ENCODE data around the gene DQX1. TPM values are rescaled to one million over a fixed set of nuclear protein-coding genes. Genes with fewer than 3 reads are reported as not detected.

Gene DQX1
- total RNA-seq, 2 donors from 2014 or later = 2.0 TPM; not detected in 1

- no peak for ATAC-seq
- H3K27ac ChIP-seq = peak overlapping the region; percentile 53 to 78 (median 72)
- no peak for DNase-seq
- H3K4me3 ChIP-seq = peak overlapping the region; percentile 43 to 74
- TF ChIP-seq POLR2A (IDR thresholded peaks at IDR 0.05) (no peak), CTCF (IDR thresholded peaks at IDR 0.05) (no peak)
- intact Hi-C loops (cut with DNase I) = no loop called here
- peaks cover 0 to 5% of the 10 kb centered on the region in 2 donors for H3K27me3 ChIP-seq
- 60 to 62% methylated on average over 33 to 45 of the region's 45 CpGs for WGBS, 2 donors
- H3K9me3 ChIP-seq = no peaks in the 10 kb centered on the region
- no peaks in the 10 kb centered on the region for H3K36me3 ChIP-seq (replicated peaks in 1 of 2; ENCODE audit: insufficient read depth in 1 of 2, low read depth in 2 of 2)
- peaks cover 66% of the 10 kb centered on the region for H3K4me1 ChIP-seq
Measured at GRCh38 chr2:74503506-74504475, 22.2 kb downstream of the DQX1 start.

GRCh38 chr2:74502720-74503505 is 23.1 kb downstream of the DQX1 start:
- Histone ChIP-seq H3K27me3 (peaks cover 0 to 5% of the 10 kb centered on the region in 2 donors), H3K4me1 (peaks cover 69% of the 10 kb centered on the region), H3K9me3 (no peaks in the 10 kb centered on the region), H3K27ac (peak overlapping the region; percentile 53 to 78 (median 72)), H3K4me3 (peak overlapping the region; percentile 43 to 74), H3K36me3 (replicated peaks in 1 of 2; ENCODE audit: insufficient read depth in 1 of 2, low read depth in 2 of 2) (no peaks in the 10 kb centered on the region)
- ATAC-seq (peak; percentile 22), DNase-seq (peak; percentile 67 to 87 (median 82))
- intact Hi-C loops (cut with DNase I) = no loop called here
- WGBS, 2 donors = 0 to 3% methylated on average over 5 to 66 of the region's 67 CpGs
- peak in 1 of 7 experiments; percentile 11 for TF ChIP-seq CTCF (IDR thresholded peaks at IDR 0.05)
- peak; percentile 63 to 75 (median 70) for TF ChIP-seq POLR2A (IDR thresholded peaks at IDR 0.05)

GRCh38 chr2:74502147-74502719 is 23.8 kb downstream of the DQX1 start:
- Histone ChIP-seq H3K9me3 (no peaks in the 10 kb centered on the region), H3K4me3 (peak overlapping the region; percentile 43 to 74), H3K27me3 (peaks cover 0 to 5% of the 10 kb centered on the region in 2 donors), H3K36me3 (replicated peaks in 1 of 2; ENCODE audit: insufficient read depth in 1 of 2, low read depth in 2 of 2) (no peaks in the 10 kb centered on the region), H3K27ac (peak overlapping the region; percentile 53 to 78 (median 72)), H3K4me1 (peaks cover 74% of the 10 kb centered on the region)
- 8 to 27% methylated on average over 16 to 32 of the region's 32 CpGs for WGBS, 2 donors
- TF ChIP-seq CTCF (IDR thresholded peaks at IDR 0.05) (no peak), POLR2A (IDR thresholded peaks at IDR 0.05) (no peak)
- intact Hi-C loops (cut with DNase I) = no loop called here
- DNase-seq (peak; percentile 45 to 57 (median 52)), ATAC-seq (peak; percentile 27)

GRCh38 chr2:74501335-74502071 is 24.5 kb downstream of the DQX1 start:
- DNase-seq (no peak), ATAC-seq (no peak)
- Histone ChIP-seq H3K27me3 (peaks cover 0 to 5% of the 10 kb centered on the region in 2 donors), H3K9me3 (no peaks in the 10 kb centered on the region), H3K36me3 (replicated peaks in 1 of 2; ENCODE audit: insufficient read depth in 1 of 2, low read depth in 2 of 2) (no peaks in the 10 kb centered on the region), H3K4me3 (no peak overlapping the region), H3K27ac (no peak overlapping the region), H3K4me1 (peaks cover 69% of the 10 kb centered on the region)
- intact Hi-C loops (cut with DNase I) = no loop called here
- 75 to 86% methylated on average over 18 of the region's 18 CpGs for WGBS, 2 donors
- TF ChIP-seq CTCF (IDR thresholded peaks at IDR 0.05) (no peak), POLR2A (IDR thresholded peaks at IDR 0.05) (no peak)
